GM21390 (cell line): ENCODE measurements around the gene NCAN.
"Not testable (repeated sequence)": the region's sequence is repeated elsewhere in the genome, so short reads cannot be mapped to it uniquely, and the experiment has no call there.

Experiments
- ATAC-seq: cut with Tn5 transposase; IDR thresholded peaks from one replicate; pipeline ENCODE4 v1.9.1; 2021; ENCODE audit not compliant: unreplicated experiment

NCAN gene

DNA sequence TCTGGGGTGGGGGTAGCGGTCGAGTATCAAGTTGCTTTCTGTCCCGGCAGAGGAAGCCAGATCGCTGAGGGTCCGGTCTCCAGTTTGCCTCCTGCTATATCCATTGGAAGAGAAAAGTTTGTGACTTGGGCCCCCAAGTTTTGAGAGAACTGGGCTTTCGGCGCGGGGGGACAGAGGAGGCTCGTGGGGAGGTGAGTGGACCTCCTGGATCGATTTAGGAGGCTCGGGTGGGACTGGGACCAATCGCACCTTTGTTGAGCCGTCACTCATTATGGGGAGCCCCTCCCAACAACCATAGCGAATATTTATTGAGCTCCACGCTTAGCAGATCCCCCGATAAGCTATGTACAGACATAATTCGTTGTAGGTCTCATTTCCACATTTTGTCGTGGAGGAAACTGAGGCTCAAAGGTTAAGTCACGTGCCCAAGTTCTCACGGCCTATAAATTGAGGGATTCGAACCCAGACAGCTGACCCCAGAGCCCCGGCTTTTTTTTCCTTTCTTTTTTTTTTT is 18.8 kb upstream of the NCAN start:
- ATAC-seq = no peak

GRCh38 chr19:19193926-19194325 is 17.8 kb upstream of the NCAN start:
- ATAC-seq = no peak

- no peak for ATAC-seq
Measured at GRCh38 chr19:19201697-19202630, 9.8 kb upstream of the NCAN start.

GRCh38 chr19:19202707-19203011 is 9.1 kb upstream of the NCAN start:
- ATAC-seq = no peak

DNA sequence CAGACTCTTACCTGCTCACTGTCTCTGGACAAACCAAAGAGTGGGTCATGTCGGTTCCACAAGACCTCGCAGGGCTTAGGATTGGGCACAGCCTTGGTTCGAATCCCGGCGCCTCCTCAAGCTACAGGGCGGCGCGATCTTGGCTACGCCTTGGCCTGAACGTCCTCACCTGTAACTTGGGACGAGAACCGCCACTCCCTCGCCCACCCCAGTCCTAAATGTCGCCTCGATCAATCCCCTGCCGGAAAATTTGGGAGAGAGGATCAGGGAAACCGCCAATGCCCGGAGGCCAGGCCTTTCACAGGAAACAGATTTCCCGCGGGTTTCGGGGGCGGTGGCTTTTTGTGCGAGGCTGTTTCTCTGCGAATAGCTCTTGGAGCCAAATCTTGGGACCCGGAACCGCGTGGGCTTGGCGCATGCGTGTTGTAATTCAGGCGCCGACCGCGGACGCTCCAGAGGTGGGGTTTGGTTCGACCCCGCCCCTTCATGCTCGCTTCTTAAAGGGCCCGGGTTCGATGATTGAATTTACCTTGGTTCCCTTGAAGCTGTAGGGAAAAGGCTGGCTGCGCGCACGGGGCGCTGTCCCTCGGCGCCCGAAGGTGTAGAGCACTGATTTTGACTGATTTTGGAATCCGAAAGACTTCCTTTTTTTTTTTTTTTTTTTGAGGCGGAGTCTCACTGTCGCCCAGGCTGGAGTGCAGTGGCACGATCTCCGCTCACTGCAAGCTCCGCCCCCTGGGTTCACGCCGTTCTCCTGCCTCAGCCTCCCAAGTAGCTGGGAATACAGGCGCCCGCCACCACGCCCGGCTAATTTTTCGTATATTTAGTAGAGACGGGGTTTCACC is 8.5 kb upstream of the NCAN start, which contains the start of gene NR2C2AP:
NR2C2AP (minus strand) TSS at position 403 of the 845 bp plus-strand sequence; CDS start at position 49, 354 bp downstream.
- ATAC-seq = peak; percentile 69

DNA sequence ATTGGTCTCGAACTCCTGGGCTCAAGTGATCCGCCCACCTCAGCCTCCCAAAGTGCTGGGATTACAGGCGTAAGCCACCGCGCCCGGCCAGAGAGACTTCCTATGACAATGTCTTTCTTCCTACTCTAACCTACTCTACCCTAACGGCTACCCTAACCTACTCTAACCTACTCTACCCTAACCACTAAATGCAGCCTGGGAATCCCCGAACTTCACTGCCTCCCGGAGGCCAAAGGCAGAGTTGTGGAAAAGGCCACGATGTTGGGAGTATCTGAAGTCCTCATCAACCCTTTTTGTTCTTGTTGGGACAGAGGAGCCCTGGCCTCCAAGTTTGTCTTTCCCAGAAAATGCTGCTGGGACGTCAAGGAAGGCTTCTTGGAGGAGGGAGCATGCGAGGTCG is 7.6 kb upstream of the NCAN start:
- no peak for ATAC-seq

- no peak for ATAC-seq
Measured at GRCh38 chr19:19205416-19206410, 6.0 kb upstream of the NCAN start.

DNA sequence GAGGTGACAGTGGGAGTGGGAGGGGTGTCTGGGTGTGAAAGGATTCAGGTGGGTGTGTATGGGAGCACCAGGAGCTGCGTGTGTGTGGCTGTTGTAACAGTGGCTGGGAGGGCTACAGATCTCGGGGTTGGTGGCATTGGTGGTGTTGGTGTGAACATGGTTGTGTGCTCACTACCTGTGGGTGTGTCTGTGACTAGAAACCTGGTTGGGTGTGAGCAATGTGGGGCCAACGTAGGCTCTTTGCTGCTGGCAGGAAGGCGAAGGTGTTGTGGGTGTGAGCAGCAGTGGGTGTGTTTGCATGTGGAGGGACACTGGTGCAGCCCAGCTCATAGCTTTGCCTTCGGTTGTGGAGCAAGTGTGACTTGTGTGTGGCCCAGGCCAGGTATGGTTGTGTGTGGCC is 4.8 kb upstream of the NCAN start:
- ATAC-seq = no peak

GRCh38 chr19:19207637-19208572 is 3.9 kb upstream of the NCAN start:
- ATAC-seq = no peak

DNA sequence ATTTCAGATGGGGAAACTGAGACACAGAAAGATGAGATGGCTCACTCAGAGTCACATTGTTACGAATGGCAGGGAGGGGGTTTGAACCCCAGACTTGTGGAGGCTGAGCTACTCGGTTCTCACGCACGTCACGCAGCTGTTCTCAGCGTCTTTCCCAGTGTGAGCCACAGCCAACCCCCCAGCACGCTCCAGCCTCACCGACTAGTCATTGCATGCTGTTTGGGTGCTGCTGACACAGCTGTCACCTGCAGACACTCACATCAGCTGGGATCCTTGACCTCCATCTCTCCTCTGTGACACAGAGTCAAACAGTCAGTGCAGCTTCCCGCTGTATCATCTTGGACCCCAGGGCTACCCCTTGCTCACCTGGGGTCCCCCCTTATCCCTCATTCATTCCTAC is 2.4 kb upstream of the NCAN start:
- ATAC-seq = no peak

GRCh38 chr19:19212916-19213315 is 1.2 kb downstream of the NCAN start:
- no peak for ATAC-seq

- ATAC-seq = no peak
Measured at GRCh38 chr19:19213426-19214158, 1.8 kb downstream of the NCAN start.

DNA sequence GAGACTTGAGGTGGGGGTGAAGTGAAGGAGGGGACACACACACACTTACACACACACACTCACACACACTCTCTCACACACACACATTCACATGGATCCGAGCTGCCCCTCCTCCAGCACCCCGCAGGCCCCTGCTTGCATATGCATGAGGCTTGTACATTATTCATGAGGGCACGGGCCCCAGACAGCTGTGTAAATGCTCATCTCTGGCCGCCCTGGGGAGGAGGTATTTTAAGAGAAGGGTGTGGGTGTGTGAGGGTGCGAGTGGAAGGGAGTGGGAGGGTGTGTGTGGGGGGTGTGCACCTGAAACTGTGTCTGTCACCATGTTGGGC is 2.4 kb downstream of the NCAN start:
- ATAC-seq = no peak

GRCh38 chr19:19214892-19215291 is 3.1 kb downstream of the NCAN start:
- no peak for ATAC-seq

DNA sequence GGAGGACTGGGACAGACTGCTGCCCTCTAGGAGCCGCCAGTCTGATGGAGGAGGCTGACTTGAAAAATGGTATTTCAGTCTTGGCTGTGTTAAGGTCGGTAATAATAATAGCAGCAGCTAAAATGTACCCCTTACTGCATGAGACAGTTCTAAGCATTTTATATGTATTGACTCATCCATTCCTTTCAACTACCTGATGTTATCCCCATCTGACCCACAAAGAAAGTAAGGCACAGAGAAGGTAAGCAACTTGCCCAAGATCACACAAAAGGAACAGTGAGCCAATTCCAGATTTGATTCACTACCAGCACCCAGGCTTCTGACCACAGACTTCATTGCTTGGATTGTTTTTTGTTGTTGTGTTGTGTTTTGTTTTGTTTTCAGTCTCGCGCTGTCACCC is 4.0 kb downstream of the NCAN start:
- no peak for ATAC-seq

- ATAC-seq = no peak
Measured at GRCh38 chr19:19217099-19217498, 5.3 kb downstream of the NCAN start.

- ATAC-seq = no peak
Measured at GRCh38 chr19:19218911-19219310, 7.2 kb downstream of the NCAN start.

DNA sequence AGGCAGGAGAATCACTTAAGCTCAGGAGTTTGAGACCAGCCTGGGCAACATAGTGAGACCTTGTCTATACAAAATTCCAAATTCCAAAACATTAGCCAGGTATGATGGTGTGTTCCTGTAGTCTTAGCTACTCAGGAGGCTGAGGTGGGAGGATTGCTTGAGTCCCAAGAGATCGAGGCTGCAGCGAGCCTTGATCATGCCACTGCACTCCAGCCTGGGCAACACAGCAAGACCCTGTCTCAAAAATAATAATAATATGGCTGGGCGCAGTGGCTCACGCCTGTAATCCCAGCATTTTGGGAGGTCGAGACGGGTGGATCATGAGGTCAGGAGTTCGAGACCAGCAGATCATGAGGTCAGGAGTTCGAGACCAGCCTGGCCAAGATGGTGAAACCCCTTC is 9.2 kb downstream of the NCAN start:
- ATAC-seq = not testable (repeated sequence)

DNA sequence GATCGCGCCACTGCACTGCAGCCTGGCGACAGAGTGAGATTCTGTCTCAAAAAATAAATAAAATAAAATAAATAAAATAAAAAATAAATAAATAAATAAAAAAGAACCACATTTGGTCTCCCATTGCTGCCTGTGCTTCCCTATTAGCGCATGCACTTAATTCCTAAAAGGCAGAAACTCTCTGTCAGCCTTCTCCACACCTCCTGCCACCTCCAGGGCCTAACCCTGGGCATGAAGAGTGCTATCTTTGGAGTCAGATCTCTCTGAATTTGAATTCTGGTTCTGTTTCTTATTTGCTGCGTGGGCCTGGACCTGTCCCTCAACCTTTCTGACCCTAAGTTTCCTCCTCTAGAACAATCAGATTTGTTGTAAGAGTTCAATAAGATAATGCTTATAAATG is 11.3 kb downstream of the NCAN start:
- no peak for ATAC-seq
